ENCODE data around the gene PLBD1. TPM values are rescaled to one million over a fixed set of nuclear protein-coding genes. Genes with fewer than 3 reads are reported as not detected.

The PLBD1 gene
- total RNA-seq, 1 experiment from 2014 or later = 75.3 TPM

- Mint-ChIP-seq H3K27me3 (ENCODE audit: unreplicated experiment) (no peaks in the 10 kb centered on the region), H3K27ac (ENCODE audit: unreplicated experiment) (no peak overlapping the region), H3K4me1 (ENCODE audit: low read depth, unreplicated experiment) (peaks cover 8% of the 10 kb centered on the region), H3K9me3 (ENCODE audit: low read depth, unreplicated experiment) (no peaks in the 10 kb centered on the region), H3K4me3 (ENCODE audit: low read depth, unreplicated experiment) (no peak overlapping the region), H3K36me3 (ENCODE audit: insufficient read depth, unreplicated experiment) (no peaks in the 10 kb centered on the region)
- DNase-seq = no peak
- TF ChIP-seq, protein P1, sequence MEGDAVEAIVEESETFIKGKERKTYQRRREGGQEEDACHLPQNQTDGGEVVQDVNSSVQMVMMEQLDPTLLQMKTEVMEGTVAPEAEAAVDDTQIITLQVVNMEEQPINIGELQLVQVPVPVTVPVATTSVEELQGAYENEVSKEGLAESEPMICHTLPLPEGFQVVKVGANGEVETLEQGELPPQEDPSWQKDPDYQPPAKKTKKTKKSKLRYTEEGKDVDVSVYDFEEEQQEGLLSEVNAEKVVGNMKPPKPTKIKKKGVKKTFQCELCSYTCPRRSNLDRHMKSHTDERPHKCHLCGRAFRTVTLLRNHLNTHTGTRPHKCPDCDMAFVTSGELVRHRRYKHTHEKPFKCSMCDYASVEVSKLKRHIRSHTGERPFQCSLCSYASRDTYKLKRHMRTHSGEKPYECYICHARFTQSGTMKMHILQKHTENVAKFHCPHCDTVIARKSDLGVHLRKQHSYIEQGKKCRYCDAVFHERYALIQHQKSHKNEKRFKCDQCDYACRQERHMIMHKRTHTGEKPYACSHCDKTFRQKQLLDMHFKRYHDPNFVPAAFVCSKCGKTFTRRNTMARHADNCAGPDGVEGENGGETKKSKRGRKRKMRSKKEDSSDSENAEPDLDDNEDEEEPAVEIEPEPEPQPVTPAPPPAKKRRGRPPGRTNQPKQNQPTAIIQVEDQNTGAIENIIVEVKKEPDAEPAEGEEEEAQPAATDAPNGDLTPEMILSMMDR (IDR thresholded peaks at IDR 0.05; ENCODE audit: unreplicated experiment) = no peak
- CTCF ChIA-PET = no interaction called here
- no TSS peak for BruUV-seq (replicated peaks)
- intact Hi-C loops (cut with micrococcal nuclease; ENCODE audit: unreplicated experiment) = no loop called here
Observed at GRCh38 chr12:14576896-14577295, 9.2 kb upstream of the PLBD1 start.

DNA sequence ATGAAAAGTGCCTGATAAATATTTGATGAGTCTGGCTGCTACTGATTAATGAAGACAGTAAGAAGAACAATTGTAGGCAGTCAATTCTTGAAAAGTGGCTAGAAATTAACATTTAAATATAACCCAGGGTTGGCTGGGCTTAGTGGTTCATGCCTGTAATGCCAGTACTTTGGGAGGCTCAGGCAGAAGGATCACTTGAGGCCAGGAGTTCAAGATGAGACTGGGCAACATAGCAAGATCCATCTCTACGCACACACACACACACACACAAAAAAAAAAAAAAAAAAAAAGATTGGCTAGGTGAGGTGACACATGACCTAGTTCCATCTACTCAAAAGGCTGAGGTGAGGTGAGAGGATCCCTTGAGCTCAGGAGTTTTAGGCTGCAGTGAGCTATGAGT is 7.9 kb upstream of the PLBD1 start:
- CTCF ChIA-PET = no interaction called here
- no peaks in the 10 kb centered on the region for H3K9me3 Mint-ChIP-seq (ENCODE audit: low read depth, unreplicated experiment)
- peaks cover 3% of the 10 kb centered on the region for H3K4me1 Mint-ChIP-seq (ENCODE audit: low read depth, unreplicated experiment)
- TF ChIP-seq, protein P1 (IDR thresholded peaks at IDR 0.05; ENCODE audit: unreplicated experiment) = no peak
- H3K27ac Mint-ChIP-seq (ENCODE audit: unreplicated experiment) = no peak overlapping the region
- no peaks in the 10 kb centered on the region for H3K36me3 Mint-ChIP-seq (ENCODE audit: insufficient read depth, unreplicated experiment)
- intact Hi-C loops (cut with micrococcal nuclease; ENCODE audit: unreplicated experiment) = no loop called here
- no peaks in the 10 kb centered on the region for H3K27me3 Mint-ChIP-seq (ENCODE audit: unreplicated experiment)
- H3K4me3 Mint-ChIP-seq (ENCODE audit: low read depth, unreplicated experiment) = no peak overlapping the region
- DNase-seq = no peak
- no TSS peak for BruUV-seq (replicated peaks)

DNA sequence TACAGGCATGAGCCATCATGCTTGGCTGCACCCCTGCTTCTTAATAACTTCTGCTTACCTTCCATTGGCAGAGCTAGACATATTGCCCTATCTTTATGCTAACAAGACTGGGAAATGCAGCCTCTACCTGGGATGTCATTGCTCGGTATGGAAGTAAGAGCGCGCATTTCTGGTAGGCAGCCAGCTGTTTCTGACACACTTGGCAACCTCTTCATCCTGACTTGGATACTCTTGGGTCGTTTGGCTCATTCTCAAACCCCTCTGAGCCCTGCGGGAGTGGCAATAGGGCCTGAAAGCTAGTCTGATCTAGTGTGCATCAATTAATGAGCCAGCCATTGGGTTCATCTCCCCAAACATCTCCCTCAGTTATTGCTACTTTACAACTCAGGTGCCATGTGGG is 5.4 kb upstream of the PLBD1 start:
- no peaks in the 10 kb centered on the region for H3K9me3 Mint-ChIP-seq (ENCODE audit: low read depth, unreplicated experiment)
- peaks cover 5% of the 10 kb centered on the region for H3K4me1 Mint-ChIP-seq (ENCODE audit: low read depth, unreplicated experiment)
- H3K27me3 Mint-ChIP-seq (ENCODE audit: unreplicated experiment) = no peaks in the 10 kb centered on the region
- no peak overlapping the region for H3K27ac Mint-ChIP-seq (ENCODE audit: unreplicated experiment)
- H3K4me3 Mint-ChIP-seq (ENCODE audit: low read depth, unreplicated experiment) = no peak overlapping the region
- no TSS peak for BruUV-seq (replicated peaks)
- no peak for DNase-seq
- CTCF ChIA-PET = interaction anchor here (1.0 to 2.0 kb wide), 5 partner anchors 45 to 139 kb away, joined by 3 to 13 read pairs (median 7); no protein-coding TSS in a partner anchor
- intact Hi-C loops (cut with micrococcal nuclease; ENCODE audit: unreplicated experiment) = loop anchor here (5.0 kb wide), 1 partner anchor 44 kb away; no protein-coding TSS in a partner anchor
- H3K36me3 Mint-ChIP-seq (ENCODE audit: insufficient read depth, unreplicated experiment) = peaks cover 6% of the 10 kb centered on the region
- TF ChIP-seq, protein P1 (IDR thresholded peaks at IDR 0.05; ENCODE audit: unreplicated experiment) = no peak

DNA sequence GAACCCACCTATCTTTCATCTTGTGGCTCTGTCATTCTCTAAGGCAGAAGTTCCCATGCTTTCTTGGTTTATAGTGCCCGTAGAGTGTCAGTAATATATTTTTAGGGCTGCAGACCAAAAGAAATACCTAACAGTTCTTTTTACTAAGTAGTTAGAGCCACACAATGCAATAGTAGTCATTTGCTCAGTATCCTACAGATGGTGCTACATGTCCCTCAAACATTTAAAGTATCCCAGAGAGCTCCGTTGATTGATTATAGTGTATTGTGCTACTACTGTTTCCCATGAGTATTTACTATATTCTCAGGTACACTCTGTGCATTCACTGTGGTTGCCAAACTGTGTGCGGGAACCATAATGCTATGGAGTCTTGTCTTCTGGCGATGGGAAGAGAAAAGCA is 4.7 kb upstream of the PLBD1 start:
- no TSS peak for BruUV-seq (replicated peaks)
- Mint-ChIP-seq H3K4me1 (ENCODE audit: low read depth, unreplicated experiment) (peaks cover 7% of the 10 kb centered on the region), H3K27ac (ENCODE audit: unreplicated experiment) (no peak overlapping the region), H3K4me3 (ENCODE audit: low read depth, unreplicated experiment) (no peak overlapping the region), H3K36me3 (ENCODE audit: insufficient read depth, unreplicated experiment) (peaks cover 13% of the 10 kb centered on the region), H3K27me3 (ENCODE audit: unreplicated experiment) (no peaks in the 10 kb centered on the region), H3K9me3 (ENCODE audit: low read depth, unreplicated experiment) (no peaks in the 10 kb centered on the region)
- intact Hi-C loops (cut with micrococcal nuclease; ENCODE audit: unreplicated experiment) = loop anchor here (5.0 kb wide), 1 partner anchor 45 kb away; no protein-coding TSS in a partner anchor
- TF ChIP-seq, protein P1 (IDR thresholded peaks at IDR 0.05; ENCODE audit: unreplicated experiment) = peak; percentile 13
- DNase-seq = no peak
- CTCF ChIA-PET = interaction anchor here (1.0 to 2.0 kb wide), 5 partner anchors 46 to 139 kb away, joined by 3 to 13 read pairs (median 7); no protein-coding TSS in a partner anchor
